CD1c-positive myeloid dendritic cell (primary cell): Measurements from ENCODE around the gene STARD9.
"Not testable (repeated sequence)": the region's sequence is repeated elsewhere in the genome, so short reads cannot be mapped to it uniquely, and the experiment has no call there.

ENCODE experiments used
- DNase-seq: peaks from one replicate; pipeline ENCODE4 v3.0.0-alpha.2; 2016; ENCODE audit errors: extremely low spot score

STARD9 gene

DNA sequence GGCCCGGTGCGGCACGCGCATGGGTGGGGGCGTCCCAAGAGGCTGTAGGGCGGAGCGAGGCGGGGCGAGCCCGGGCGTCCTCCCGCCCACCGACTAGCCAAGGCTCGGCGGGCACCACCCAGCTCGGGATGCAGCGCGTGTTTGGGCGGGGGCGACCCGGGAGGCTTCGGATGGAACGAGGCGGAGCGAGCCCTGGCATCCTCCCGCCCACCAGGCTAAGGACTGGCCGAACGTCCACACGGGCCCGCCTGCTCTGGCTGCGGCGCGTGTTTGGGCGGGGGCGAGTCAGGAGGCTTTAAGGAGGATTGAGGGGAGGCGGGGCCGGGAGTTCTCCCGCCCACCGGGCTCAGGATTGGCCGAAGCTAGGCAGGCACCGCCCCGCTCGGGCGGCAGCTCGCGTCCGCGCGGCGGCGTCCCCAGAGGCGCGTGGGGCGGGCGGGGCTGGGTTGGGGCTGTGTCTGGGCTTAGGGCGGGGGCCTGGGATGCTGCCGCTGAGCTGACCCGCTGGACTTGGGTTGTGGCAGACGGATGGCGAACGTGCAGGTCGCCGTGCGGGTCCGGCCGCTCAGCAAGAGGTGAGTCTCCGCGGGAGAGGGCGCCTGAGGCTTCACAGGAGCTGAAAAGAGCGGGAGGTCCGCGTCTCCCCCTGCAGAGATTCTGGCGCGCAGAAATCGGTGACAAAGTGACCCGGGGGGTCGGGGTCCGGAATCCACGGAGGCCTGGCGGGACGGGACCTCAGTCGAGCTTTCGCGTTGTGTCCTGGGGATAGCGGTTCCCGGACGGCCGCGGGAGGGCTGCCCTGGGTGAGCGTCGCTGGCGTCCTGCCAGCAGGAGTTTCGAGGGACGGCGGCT is at the start of gene STARD9:
TSS of gene STARD9 (plus strand) at position 419 of the 852 bp plus-strand sequence. CDS start at position 529, 110 bp downstream.
- DNase-seq: peak; percentile 99

DNA sequence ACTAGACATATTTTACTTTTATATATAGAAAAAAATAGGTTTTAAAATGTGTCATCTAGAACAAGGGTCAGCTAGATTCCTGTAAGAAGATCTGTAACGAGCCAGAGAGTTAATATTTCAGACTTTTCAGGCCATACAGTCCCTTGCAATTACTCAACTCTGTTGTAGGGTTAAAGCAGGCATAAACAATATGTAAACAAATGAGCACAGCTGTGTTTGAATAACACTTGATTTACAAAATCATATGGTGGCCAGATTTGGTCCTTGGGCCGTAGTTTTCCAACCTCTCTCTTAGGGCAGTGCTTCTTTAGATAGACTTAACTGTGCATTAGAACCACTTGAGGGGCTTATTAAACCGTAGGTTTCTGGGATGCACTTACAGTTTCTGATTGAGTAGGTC is 46.4 kb upstream of the STARD9 start:
- no peak for DNase-seq

DNA sequence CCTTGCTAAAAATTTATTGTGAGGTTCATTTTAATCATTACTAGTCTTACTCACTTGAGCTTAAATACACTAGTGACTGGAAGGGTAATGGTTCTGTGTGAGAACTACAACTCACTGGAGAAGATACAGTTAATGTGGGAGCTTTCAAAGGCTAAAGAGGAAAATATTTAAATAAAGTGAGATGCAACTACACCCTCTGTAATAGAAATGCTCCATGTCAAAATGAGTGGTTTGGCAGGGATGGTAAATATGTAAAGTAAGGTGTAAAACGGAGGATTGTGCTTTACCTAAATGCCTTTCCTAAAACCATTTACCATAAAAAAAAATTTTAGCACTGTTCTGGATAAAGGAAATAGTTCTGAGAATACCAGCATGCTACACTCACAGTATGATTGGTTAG is 42.2 kb upstream of the STARD9 start:
- no peak for DNase-seq

DNA sequence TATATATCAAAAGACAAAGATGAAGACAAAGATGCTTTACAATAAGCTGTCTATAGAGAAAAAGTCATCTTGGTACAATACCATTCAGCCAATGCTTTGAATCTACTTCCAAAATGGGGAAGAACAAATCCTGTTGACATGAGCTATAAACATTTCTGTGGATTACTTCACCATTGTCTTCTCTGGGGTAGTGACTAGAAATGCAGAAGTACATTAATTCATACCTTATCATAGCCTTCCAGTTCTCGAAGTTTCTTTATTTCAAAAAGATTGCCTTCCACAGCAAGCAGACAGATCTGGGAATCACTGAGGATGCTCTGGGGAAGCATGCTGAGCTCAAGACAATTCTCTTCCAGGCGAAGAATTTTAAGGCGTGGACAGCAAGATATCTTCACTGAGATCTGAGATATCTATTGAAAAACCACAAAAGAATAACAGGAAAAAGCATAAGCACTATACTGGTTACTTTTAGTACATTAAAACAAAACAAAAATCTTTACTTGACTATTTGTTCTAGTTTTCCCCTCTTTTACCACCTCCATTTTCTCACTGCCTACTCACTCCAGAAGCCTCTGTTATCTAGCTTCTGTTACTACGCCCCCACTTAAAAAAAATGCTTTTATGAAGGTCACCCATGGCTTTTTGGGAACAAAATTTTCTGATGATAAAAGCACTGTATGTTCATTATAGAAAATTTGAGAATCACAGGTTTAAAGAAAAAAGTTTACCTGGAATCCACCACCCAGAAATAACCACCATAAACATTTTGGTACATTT is 30.4 kb upstream of the STARD9 start:
- DNase-seq: peak; percentile 71

DNA sequence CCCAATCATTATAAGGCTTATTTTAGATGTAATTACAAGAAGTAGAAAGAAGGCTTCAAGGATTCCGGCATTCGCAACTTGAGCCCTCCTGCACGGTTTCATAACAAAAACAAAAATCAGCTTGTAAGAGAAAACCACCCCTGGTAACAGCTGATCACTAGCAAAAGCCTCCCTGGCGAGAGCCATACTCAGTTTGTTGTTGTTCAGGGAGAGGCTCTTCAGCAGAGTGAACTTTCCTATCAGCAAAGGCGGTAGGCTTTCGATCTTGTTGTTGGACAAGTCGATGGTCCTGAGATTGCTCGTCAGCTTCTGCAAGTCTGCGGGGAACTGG is 27.5 kb upstream of the STARD9 start:
- no peak for DNase-seq

DNA sequence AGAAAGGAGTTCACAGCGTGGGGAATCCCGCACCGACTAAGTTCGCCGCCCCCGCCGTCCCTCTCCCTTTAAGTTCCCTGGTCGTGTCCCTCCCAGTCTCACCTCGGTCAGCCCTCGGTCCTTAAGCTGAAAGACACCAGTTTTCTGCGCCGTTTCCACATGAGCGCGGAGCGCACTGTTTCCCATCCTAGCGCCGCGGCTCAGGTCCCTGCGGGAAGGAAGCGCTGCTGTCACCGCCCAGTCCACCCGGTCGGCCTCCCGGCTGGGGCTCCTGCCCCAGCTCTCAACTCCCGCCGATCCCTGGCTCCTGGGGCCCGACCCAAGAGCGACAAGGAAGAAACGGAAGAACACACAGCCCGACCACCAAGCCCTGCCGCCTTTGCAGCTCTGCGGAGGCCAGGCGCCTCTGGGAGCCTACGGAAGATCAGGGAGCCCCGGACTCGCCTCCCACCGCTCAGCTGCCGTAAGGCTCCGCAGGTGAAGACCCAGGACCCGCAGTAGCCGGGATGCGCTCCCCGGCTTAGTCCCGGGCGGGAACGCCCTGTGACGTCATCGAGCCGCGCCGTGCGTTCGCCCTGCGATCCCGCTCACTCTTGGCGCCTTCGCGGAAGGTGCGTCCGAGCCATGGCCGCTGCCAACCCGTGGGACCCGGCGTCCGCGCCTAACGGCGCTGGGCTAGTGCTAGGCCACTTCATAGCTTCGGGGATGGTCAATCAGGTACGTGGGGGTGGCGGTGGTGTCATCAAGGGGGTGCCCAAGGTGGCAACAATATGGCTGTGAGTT is 27.0 kb upstream of the STARD9 start, which contains the start of the genes HAUS2 and LRRC57:
TSS of gene HAUS2 (plus strand) at position 590 of the 783 bp plus-strand sequence. CDS start at position 625, 35 bp downstream.
TSS of gene LRRC57 (minus strand) at position 545 of the 783 bp plus-strand sequence. CDS start at position 186, 359 bp downstream.
- DNase-seq: peak; percentile 93

DNA sequence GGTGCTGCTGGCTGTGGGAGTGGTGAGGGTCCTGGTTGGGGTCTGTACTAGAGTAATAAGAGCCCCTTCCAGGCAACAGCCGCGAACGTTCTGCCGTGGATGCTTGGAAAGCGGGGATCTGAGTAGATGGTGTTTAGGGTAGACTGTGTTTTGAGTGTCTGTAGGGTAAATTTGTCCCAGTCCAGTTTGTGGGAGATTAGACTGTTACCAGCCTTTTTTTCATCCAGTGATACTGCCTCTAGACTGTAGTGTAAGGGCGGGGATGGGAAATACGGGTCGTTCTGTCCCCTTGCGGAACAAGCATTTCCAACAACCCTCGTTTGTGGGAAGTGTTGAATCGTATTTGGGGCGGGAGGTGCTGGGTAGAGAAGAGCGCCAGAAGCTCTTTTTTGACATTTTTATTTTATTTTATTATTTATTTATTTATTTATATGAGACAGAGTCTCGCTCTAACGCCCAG is 26.3 kb upstream of the STARD9 start:
- peak; percentile 64 for DNase-seq

DNA sequence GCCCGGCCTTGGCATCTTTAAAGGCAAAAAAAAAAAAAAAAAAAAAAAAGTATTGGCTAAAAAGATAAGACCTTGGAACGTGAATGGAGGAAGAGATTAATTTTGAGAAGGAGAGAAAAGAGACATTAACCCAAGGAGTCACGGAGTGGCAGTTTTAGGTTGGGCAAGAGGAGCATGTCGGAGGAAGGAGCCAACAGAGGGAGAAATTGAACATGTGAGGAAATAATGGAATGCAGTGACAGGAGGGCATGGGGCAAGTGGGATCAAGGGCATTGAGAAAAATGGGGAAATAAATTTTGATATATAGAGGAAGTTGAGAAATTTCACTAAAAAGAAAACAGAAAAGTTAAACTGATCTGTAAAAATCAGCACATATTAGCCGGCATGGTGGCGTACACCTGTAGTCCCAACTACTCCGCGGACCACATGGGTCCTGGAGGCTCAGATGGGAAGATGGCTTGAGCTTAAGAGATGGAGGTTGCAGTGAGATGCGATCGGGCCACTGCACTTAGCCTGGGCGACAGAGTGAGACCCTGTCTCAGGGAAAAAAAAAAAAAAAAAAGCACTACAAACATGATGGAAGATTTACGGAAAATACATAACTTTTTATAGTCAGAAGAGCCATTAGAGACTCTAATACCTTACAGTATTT is 25.5 kb upstream of the STARD9 start:
- DNase-seq: peak; percentile 52

DNA sequence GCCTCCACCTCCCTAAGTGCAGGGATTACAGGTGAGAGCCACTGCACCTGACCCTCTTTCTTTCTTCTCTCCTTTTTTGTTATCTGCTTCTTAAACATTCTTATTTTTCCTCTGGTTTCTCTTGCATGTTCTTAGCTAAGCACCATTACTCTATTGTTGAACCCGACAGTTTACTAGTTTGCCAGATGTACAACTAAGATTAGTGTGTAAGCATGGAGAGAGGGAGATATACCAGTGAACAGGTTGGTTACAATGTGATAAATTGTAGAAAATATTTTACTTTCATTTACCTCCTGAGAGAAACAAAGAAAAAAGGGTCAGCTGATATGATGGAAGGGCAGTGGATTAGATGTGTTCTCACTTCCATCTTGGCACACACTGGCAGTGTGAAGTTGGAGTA is 21.9 kb upstream of the STARD9 start:
- DNase-seq: no peak

DNA sequence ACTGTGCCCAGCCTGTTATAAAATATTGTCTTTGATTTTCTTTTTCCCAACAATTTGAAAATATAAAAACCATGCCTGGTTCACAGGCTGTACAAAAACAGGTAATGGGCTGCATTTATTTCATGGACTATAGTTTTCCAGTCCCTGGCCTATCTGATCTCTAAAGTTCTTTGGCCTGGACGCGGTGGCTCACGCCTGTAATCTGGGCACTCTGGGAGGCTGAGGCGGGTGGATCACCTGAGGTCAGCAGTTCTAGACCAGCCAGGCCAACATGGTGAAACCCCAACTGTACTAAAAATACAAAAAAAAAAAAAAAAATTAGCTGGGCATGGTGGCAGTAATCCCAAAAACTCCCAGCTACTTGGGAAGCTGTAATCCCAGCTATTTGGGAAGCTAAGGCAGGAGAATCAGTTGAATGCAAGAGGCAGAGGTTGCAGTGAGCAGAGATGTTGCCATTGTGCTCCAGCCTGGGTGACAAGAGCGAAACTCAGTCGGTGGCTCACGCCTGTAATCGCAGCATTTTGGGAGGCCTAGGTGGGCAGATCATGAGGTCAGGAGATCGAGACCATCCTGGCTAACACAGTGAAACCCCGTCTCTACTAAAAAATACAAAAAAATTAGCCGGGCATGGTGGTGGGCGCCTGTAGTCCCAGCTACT is 18.7 kb upstream of the STARD9 start:
- not testable (repeated sequence) for DNase-seq

DNA sequence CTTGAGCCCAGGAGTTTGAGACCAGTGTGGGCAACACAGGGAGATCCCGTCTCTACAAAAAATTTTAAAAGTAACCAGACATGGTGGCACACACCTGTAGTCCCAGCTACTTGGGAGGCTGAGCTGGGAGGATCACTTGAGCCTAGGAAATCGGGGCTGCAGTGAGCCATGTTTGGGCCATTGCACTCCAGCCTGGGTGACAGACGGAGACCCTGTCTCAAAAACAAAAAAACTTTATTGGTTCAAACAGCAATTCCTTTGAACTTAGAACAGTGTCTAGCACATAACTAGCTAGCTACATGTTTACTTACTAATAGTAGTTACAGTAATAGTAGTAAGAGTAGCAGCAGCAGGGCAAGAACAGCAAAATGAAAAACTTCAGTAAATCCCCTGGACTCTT is 16.7 kb upstream of the STARD9 start:
- no peak for DNase-seq

DNA sequence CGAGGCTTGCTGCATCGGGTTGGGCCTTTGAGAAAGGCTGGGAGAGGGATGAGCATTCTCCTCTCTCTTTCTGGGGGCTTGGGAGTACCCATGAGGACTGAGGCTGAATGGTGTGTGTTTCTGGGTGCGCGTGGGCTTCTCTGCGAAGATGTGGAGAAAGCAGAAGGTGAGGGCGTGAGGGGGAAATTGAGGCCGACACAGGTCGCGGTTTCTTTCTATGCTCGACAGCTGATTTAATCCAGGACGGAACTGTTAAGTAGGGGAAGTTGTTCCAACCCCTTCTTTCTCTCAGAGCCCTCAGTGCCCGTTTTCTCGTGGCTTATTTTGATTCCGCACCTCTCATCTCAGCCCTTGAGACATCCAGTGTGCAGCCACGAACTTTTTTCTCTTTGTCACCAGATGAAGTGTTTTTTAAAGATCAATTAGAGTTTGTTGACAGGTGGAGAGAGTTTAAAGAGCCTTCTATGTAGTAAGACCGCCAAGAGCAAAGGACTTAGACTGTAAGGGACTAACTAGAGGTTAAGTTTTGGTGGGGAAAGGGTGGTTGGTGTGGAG is 711 bp downstream of the STARD9 start:
- peak; percentile 47 for DNase-seq

DNA sequence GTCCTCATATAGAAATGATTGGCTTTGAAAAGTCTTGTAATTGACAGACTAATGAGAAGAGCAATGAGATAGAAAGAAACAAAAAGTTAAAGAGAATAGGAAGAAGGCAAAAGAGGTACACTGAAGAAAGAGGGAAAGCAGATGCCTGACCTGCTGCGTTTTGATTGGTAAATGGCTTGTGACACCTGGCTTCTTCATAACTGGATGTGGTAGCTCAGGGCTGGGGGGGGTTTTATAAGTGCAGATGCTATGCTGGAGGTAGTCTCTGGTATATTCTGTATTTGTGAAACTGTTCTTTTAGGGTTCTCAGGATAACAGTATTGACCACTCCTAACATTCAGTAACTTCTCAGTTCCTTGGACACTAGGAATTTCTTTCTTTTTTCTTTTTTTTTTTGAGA is 1.4 kb downstream of the STARD9 start:
- DNase-seq: no peak

DNA sequence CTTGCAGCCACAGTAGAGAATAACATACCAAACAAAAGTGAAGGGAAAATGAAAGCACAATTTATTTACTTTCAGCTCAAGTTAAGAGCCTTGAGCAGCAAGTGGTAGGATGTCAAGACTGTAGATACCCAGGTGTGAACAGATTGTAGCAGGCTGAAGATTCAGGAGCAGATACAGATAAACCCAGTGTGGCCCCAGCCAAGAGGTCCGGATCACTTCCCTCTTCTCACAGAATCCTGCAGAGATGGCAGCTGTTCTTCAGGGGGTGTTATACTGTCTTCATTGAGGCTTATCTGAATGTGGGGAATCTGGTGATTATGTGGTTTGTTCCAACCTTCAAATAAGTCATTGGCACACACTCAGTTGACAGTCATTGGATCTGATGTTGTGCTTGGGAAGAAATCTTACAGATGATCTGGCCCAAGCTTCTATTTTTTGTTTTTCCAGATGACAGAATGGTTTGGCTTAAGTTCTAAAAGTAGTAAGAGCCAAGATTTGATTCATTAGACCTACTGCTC is 2.2 kb downstream of the STARD9 start:
- no peak for DNase-seq

DNA sequence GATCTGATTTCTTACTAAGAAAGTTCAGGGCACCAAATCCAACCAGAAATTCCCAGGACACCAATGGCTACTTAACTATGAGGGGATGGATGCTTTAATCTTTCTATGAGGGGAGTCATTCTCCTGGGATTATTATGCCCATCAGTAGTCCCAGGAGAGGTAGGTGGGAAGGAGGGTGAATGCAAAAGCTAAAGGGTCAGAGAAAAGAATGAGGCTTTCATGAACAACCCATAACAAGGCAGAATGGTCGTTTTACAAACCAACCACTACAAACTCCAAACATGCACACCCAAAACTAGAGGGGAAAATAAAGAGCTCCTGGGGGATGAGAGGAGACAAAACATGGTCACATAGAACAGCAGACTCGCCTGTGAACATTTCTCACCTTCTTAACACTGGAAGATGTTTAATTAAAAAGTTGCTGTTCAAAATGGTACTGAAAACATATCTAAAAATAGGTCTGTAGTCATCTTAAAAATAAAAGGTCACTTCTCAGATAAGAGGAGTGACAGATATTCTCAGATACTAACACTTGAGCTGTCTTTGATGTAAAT is 3.7 kb downstream of the STARD9 start:
- DNase-seq: no peak

DNA sequence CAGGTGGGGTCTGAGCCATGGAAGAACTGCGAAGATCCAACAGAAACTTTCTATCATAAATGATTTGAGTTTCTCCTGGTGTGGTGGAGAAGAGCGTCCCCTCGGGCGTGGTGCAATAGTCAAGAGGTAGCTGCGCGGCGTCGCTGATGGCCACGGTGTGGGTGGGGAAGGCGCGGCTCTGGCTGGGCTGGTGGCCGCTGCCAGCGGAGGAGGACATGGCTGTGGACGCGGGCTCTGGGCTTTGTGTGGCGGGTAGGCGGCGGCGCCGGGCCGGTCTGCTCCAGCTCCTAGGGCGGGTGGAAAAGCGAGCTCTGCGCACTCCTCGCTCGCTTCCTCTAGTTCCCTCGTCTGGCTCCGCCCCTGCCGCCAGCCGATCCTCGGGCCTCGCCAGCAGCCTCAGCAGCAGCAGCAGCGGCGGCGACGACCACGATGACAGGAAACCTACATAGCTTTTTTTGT is 5.9 kb downstream of the STARD9 start:
- DNase-seq: peak; percentile 92

DNA sequence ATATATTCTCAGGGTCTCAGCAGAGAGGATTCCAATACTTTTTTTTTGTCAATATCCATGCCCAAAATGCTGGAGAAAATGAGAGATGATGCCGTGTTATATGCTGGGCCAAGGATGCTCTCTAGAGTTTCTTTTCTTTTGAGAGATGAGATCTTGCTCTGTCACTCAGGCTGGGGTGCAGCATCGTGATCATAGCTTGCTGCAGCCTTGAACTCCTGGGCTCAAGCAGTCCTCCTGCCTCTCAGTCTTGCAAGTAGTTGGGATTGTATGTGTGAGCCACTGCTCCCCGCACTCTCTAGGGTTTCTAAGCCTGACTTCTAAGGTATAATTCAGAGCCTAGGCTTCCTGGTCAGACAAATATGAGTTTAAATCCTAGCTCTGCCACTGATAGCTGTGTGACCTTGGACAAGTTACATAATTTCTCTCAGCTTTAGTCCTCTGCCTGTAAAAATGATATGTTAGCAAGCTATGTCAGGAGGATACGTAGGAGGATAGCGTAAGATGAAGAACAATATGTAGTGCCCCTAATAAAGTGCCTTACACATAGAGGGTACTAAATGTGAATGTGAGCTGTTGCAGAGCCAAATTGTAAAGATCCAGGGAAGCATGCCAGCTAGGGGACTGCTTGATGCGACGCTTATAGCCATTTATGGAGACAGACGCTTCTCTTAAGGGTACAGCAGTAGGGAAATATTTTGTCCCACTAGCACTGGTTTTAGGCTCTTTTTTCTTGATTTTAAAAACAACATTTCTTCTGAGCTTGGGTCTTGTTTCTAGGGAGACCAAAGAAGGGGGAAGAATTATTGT is 7.4 kb downstream of the STARD9 start:
- no peak for DNase-seq

DNA sequence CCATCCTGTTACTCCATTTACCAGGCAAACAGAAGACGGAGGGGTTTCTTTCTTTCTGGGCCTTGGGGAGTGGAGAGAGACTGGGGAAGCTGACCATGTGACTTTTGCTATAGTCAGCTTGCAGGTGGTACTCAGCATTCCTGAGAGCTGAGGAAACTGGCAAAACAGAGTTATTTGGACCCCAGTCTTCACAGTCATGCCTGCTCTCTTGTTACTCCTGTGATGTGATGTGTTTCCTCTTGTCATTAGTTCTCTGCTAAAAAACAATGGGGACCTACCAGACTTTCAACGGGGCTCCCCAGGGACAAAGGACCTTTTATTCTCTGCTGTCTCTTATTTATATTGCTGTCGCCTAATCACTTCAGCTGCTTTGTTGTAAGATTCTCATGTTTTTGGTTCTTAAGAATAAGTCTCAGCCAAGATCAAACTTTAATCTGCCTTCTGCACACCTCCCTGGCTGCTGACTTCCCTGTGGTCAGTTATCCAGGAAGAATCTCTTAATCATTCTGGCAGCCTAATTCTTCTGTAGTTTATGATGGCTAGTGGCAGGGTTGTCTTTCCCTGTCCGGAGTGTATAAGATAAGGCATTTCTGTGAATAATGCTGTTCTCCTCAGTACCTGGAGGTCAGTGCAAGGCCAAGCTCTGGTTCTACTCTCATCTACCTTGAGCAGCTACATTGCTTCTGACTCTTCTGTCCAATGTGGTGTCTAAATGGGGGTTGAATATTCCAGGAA is 8.8 kb downstream of the STARD9 start:
- no peak for DNase-seq
